T-helper 2 cell treated with Interferon-gamma antibody and Interleukin-4, amounts not matched to agents 5 μg/mL and 100 μg/mL, for 36 hours (primary cell): ENCODE results near the gene SEC61G.

Source experiments
- DNase-seq: peaks from one replicate; pipeline ENCODE4 v3.0.0; 2021; ENCODE audit warnings: low spot score
- H3K27ac Mint-ChIP-seq: one replicate; pipeline ENCODE4 v1.8.0; 2021; ENCODE audit warnings: mild to moderate bottlenecking, mixed read lengths
- H3K27me3 Mint-ChIP-seq: one replicate; pipeline ENCODE4 v1.8.0; 2021; ENCODE audit warnings: low read depth, mixed read lengths
- H3K36me3 Mint-ChIP-seq: one replicate; pipeline ENCODE4 v1.8.0; 2021; ENCODE audit warnings: low read depth, mixed read lengths
- H3K4me1 Mint-ChIP-seq: one replicate; pipeline ENCODE4 v1.8.0; 2021; ENCODE audit warnings: low read depth, mixed read lengths
- H3K4me3 Mint-ChIP-seq: one replicate; pipeline ENCODE4 v1.8.0; 2022; ENCODE audit warnings: mild to moderate bottlenecking, moderate library complexity, mixed read lengths
- H3K9me3 Mint-ChIP-seq: one replicate; pipeline ENCODE4 v1.8.0; 2021; ENCODE audit warnings: mixed read lengths

Gene SEC61G

GRCh38 chr7:54780490-54780889, 21.5 kb upstream of the SEC61G start:
- Mint-ChIP-seq H3K9me3 (peaks cover 6% of the 10 kb centered on the region), H3K36me3 (no peaks in the 10 kb centered on the region), H3K27me3 (no peaks in the 10 kb centered on the region), H3K4me1 (no peaks in the 10 kb centered on the region), H3K27ac (no peak overlapping the region), H3K4me3 (no peak overlapping the region)
- no peak for DNase-seq

GRCh38 chr7:54778696-54779540, 19.9 kb upstream of the SEC61G start:
- peaks cover 3% of the 10 kb centered on the region for H3K4me1 Mint-ChIP-seq
- no peaks in the 10 kb centered on the region for H3K36me3 Mint-ChIP-seq
- DNase-seq, result no peak
- no peaks in the 10 kb centered on the region for H3K27me3 Mint-ChIP-seq
- H3K9me3 Mint-ChIP-seq, result peaks cover 6% of the 10 kb centered on the region
- no peak overlapping the region for H3K27ac Mint-ChIP-seq
- no peak overlapping the region for H3K4me3 Mint-ChIP-seq

GRCh38 chr7:54778166-54778565, 19.2 kb upstream of the SEC61G start:
- H3K4me1 Mint-ChIP-seq, result peaks cover 6% of the 10 kb centered on the region
- H3K9me3 Mint-ChIP-seq, result peaks cover 6% of the 10 kb centered on the region
- H3K36me3 Mint-ChIP-seq, result no peaks in the 10 kb centered on the region
- H3K4me3 Mint-ChIP-seq, result no peak overlapping the region
- peaks cover 3% of the 10 kb centered on the region for H3K27me3 Mint-ChIP-seq
- no peak for DNase-seq
- no peak overlapping the region for H3K27ac Mint-ChIP-seq

GRCh38 chr7:54774785-54775740, 16.1 kb upstream of the SEC61G start:
- no peak overlapping the region for H3K4me3 Mint-ChIP-seq

GRCh38 chr7:54773472-54774399, 14.7 kb upstream of the SEC61G start:
- peaks cover 6% of the 10 kb centered on the region for H3K4me1 Mint-ChIP-seq
- no peak overlapping the region for H3K27ac Mint-ChIP-seq
- H3K4me3 Mint-ChIP-seq, result peak overlapping the region; percentile 76
- H3K27me3 Mint-ChIP-seq, result peaks cover 32% of the 10 kb centered on the region
- H3K36me3 Mint-ChIP-seq, result no peaks in the 10 kb centered on the region
- H3K9me3 Mint-ChIP-seq, result peaks cover 6% of the 10 kb centered on the region
- peak; percentile 53 for DNase-seq

More at GRCh38 chr7:54774785-54775740, 16.1 kb upstream of the SEC61G start:
- no peak for DNase-seq
- H3K4me1 Mint-ChIP-seq, result peaks cover 6% of the 10 kb centered on the region
- H3K9me3 Mint-ChIP-seq, result peaks cover 6% of the 10 kb centered on the region
- peaks cover 19% of the 10 kb centered on the region for H3K27me3 Mint-ChIP-seq
- no peak overlapping the region for H3K27ac Mint-ChIP-seq
- no peaks in the 10 kb centered on the region for H3K36me3 Mint-ChIP-seq

GRCh38 chr7:54769203-54769602, 10.2 kb upstream of the SEC61G start:
- no peak overlapping the region for H3K4me3 Mint-ChIP-seq

DNA sequence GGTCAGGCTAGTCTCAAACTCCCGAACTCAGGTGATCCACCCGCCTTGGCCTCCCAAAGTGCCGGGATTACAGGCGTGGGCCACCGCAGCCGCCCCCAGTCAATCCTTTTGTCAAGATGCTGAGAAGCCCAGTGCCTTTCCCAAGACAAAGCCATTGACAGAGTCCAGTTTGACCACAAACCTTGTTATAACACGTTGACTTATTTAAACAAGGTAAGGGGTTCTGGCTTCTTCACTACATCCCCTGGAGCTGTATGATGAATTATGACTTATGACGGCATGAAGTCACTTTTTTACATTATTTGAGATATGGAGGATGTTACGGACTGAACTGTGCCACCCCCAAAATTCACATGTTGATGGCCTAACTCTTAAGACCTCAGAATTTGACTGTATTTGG, 5.8 kb upstream of the SEC61G start:
- no peak for DNase-seq
- Mint-ChIP-seq H3K4me1 (peaks cover 6% of the 10 kb centered on the region), H3K36me3 (no peaks in the 10 kb centered on the region), H3K4me3 (no peak overlapping the region), H3K27me3 (peaks cover 43% of the 10 kb centered on the region), H3K9me3 (no peaks in the 10 kb centered on the region), H3K27ac (no peak overlapping the region)

More at GRCh38 chr7:54769203-54769602, 10.2 kb upstream of the SEC61G start:
- Mint-ChIP-seq H3K4me1 (peaks cover 6% of the 10 kb centered on the region), H3K27ac (no peak overlapping the region), H3K36me3 (no peaks in the 10 kb centered on the region), H3K27me3 (peaks cover 52% of the 10 kb centered on the region), H3K9me3 (no peaks in the 10 kb centered on the region)
- no peak for DNase-seq

- Mint-ChIP-seq H3K27ac (peak overlapping the region; percentile 96), H3K9me3 (no peaks in the 10 kb centered on the region)
These were observed 1.3 kb downstream of the SEC61G start for GRCh38 chr7:54757711-54758110.

DNA sequence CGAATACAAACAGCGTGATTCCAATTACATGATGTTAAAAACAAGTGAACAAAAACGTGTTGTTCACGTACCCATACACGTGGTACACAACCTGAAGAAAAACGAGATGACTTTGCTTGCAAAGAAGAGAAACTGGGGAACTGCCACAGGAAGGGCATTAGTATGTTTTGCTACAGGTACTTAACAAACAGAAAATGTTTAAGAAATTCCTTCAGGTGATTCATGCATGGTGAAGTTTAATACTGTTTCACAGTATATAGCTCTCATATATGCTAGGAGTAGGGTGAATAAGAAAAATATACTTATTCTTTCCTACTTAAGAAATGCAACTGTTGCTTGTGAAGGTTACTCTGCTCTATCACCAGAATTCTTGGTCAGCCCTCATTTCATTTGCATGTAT, 9.8 kb downstream of the SEC61G start:
- Mint-ChIP-seq H3K9me3 (no peaks in the 10 kb centered on the region), H3K36me3 (peaks cover 52% of the 10 kb centered on the region), H3K27ac (no peak overlapping the region), H3K4me3 (no peak overlapping the region), H3K4me1 (peaks cover 12% of the 10 kb centered on the region), H3K27me3 (no peaks in the 10 kb centered on the region)
- no peak for DNase-seq

More at GRCh38 chr7:54757711-54758110, 1.3 kb downstream of the SEC61G start:
- Mint-ChIP-seq H3K4me1 (peaks cover 24% of the 10 kb centered on the region), H3K4me3 (peak overlapping the region; percentile 100), H3K27me3 (peaks cover 8% of the 10 kb centered on the region), H3K36me3 (peaks cover 25% of the 10 kb centered on the region)
- DNase-seq, result no peak

- Mint-ChIP-seq H3K27me3 (no peaks in the 10 kb centered on the region), H3K4me3 (no peak overlapping the region), H3K27ac (no peak overlapping the region), H3K9me3 (no peaks in the 10 kb centered on the region), H3K4me1 (peaks cover 8% of the 10 kb centered on the region), H3K36me3 (peaks cover 40% of the 10 kb centered on the region)
- DNase-seq, result no peak
These were observed 11.8 kb downstream of the SEC61G start for GRCh38 chr7:54747234-54747633.

GRCh38 chr7:54743580-54743979, 15.4 kb downstream of the SEC61G start:
- Mint-ChIP-seq H3K9me3 (no peaks in the 10 kb centered on the region), H3K36me3 (peaks cover 21% of the 10 kb centered on the region), H3K27me3 (no peaks in the 10 kb centered on the region), H3K27ac (no peak overlapping the region), H3K4me3 (no peak overlapping the region), H3K4me1 (peaks cover 8% of the 10 kb centered on the region)
- DNase-seq, result no peak

DNA sequence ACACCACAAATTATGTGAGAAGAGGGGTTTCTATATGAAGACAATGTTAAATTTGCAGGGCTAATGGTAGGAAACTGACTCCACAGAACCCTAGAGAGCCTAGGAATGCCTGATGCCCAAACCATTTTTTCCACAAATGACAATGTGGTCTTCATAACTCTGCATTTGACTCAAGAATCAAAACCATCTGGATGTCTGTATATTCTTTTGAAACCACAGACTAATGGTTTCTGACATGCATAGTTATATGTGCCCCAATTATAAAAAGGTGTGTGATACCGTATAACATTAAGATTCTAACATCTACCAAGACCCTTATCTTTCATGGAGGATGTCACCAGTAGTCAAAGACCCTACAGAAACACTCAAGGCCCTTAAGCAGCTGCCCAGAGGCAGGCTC, 20.3 kb downstream of the SEC61G start:
- Mint-ChIP-seq H3K4me3 (no peak overlapping the region), H3K36me3 (no peaks in the 10 kb centered on the region), H3K9me3 (peaks cover 4% of the 10 kb centered on the region), H3K4me1 (peaks cover 1% of the 10 kb centered on the region), H3K27ac (no peak overlapping the region), H3K27me3 (no peaks in the 10 kb centered on the region)
- no peak for DNase-seq

DNA sequence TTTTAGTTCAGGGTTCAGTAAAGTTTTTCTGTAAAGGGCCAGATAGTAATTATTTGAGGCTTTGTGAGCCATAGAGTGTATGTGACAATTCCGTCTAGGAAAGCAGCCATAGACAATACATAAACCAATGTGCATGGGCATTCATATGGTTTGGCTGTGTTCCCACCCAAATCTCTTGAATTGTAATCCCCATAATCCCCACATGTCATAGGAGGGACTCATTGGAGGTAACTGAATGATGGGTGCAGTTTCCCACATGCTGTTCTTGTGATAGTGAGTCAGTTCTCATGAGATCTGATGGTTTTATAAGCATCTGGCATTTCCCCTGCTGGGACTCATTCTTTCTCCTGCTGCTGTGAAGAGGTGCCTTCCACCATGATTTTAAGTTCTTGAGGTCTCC, 29.9 kb downstream of the SEC61G start:
- Mint-ChIP-seq H3K27ac (no peak overlapping the region), H3K4me1 (no peaks in the 10 kb centered on the region), H3K27me3 (no peaks in the 10 kb centered on the region), H3K36me3 (no peaks in the 10 kb centered on the region), H3K9me3 (no peaks in the 10 kb centered on the region), H3K4me3 (no peak overlapping the region)
- DNase-seq, result no peak
